ENCODE measurements around the gene SLC38A11. TPM values are rescaled to one million over a fixed set of nuclear protein-coding genes. Genes with fewer than 3 reads are reported as not detected.

Gene SLC38A11
- total and polyA plus RNA-seq, 2 donors (not counting 1 experiment from before 2014, with no cell fraction given) = 0.50 to 1.1 TPM

GRCh38 chr2:164947281-164947680 is 8.0 kb downstream of the SLC38A11 start:
- Histone ChIP-seq H3K36me3 (ENCODE audit: control insufficient read depth, insufficient read depth, low read length) (no peaks in the 10 kb centered on the region), H2AFZ (ENCODE audit: low read length) (no peak overlapping the region), H4K20me1 (ENCODE audit: control insufficient read depth, extremely low read depth, insufficient read depth, low read length) (no peaks in the 10 kb centered on the region), H3K27me3 (ENCODE audit: control insufficient read depth, insufficient read depth, low read length) (peaks cover 3% of the 10 kb centered on the region), H3K9me3 (ENCODE audit: control insufficient read depth, insufficient read depth, low read depth, low read length) (no peaks in the 10 kb centered on the region), H3K4me2 (ENCODE audit: extremely low read depth, insufficient read depth, low read length) (no peak overlapping the region), H3K4me3 (replicated peaks in 1 of 4; ENCODE audit: control extremely low read depth in 1 of 4, insufficient read depth in 1 of 4, low read depth in 3 of 4, low read length in 4 of 4) (no peak overlapping the region), H3K79me2 (ENCODE audit: control insufficient read depth, insufficient read depth, low read length) (no peaks in the 10 kb centered on the region), H3K9ac (ENCODE audit: insufficient read depth, low read length) (no peak overlapping the region), H3K27ac (ENCODE audit: insufficient read depth, low read length) (no peak overlapping the region), H3K4me1 (ENCODE audit: control insufficient read depth, extremely low read depth, insufficient read depth, low read length) (no peaks in the 10 kb centered on the region)
- TF ChIP-seq EZH2 (IDR thresholded peaks at IDR 0.05; ENCODE audit: low read length, missing control alignments) (no peak), CTCF (conservative IDR thresholded peaks at IDR 0.05 in 1 of 2, IDR thresholded peaks at IDR 0.05 in 1 of 2; ENCODE audit: low read depth in 1 of 2, low read length in 2 of 2) (no peak)
- DNase-seq (ENCODE audit: low read depth in 2 of 2) = no peak

- no peaks in the 10 kb centered on the region for H3K9me3 ChIP-seq (ENCODE audit: control insufficient read depth, insufficient read depth, low read depth, low read length)
- H3K27me3 ChIP-seq (ENCODE audit: control insufficient read depth, insufficient read depth, low read length) = no peaks in the 10 kb centered on the region
- no peaks in the 10 kb centered on the region for H3K36me3 ChIP-seq (ENCODE audit: control insufficient read depth, insufficient read depth, low read length)
- TF ChIP-seq EZH2 (IDR thresholded peaks at IDR 0.05; ENCODE audit: low read length, missing control alignments) (no peak), CTCF (conservative IDR thresholded peaks at IDR 0.05 in 1 of 2, IDR thresholded peaks at IDR 0.05 in 1 of 2; ENCODE audit: low read depth in 1 of 2, low read length in 2 of 2) (no peak)
- no peak for DNase-seq (ENCODE audit: low read depth in 2 of 2)
- no peak overlapping the region for H3K27ac ChIP-seq (ENCODE audit: insufficient read depth, low read length)
- no peak overlapping the region for H3K4me3 ChIP-seq (replicated peaks in 1 of 4; ENCODE audit: control extremely low read depth in 1 of 4, insufficient read depth in 1 of 4, low read depth in 3 of 4, low read length in 4 of 4)
- no peak overlapping the region for H2AFZ ChIP-seq (ENCODE audit: low read length)
- no peaks in the 10 kb centered on the region for H3K79me2 ChIP-seq (ENCODE audit: control insufficient read depth, insufficient read depth, low read length)
- no peaks in the 10 kb centered on the region for H4K20me1 ChIP-seq (ENCODE audit: control insufficient read depth, extremely low read depth, insufficient read depth, low read length)
- H3K4me2 ChIP-seq (ENCODE audit: extremely low read depth, insufficient read depth, low read length) = no peak overlapping the region
- H3K9ac ChIP-seq (ENCODE audit: insufficient read depth, low read length) = no peak overlapping the region
- no peaks in the 10 kb centered on the region for H3K4me1 ChIP-seq (ENCODE audit: control insufficient read depth, extremely low read depth, insufficient read depth, low read length)
Observed at GRCh38 chr2:164943289-164943688, 12.0 kb downstream of the SLC38A11 start.

GRCh38 chr2:164937864-164938401 is 17.4 kb downstream of the SLC38A11 start:
- no peaks in the 10 kb centered on the region for H3K79me2 ChIP-seq (ENCODE audit: control insufficient read depth, insufficient read depth, low read length)
- no peaks in the 10 kb centered on the region for H4K20me1 ChIP-seq (ENCODE audit: control insufficient read depth, extremely low read depth, insufficient read depth, low read length)
- no peaks in the 10 kb centered on the region for H3K9me3 ChIP-seq (ENCODE audit: control insufficient read depth, insufficient read depth, low read depth, low read length)
- H3K36me3 ChIP-seq (ENCODE audit: control insufficient read depth, insufficient read depth, low read length) = no peaks in the 10 kb centered on the region
- H3K4me3 ChIP-seq (replicated peaks in 1 of 4; ENCODE audit: control extremely low read depth in 1 of 4, insufficient read depth in 1 of 4, low read depth in 3 of 4, low read length in 4 of 4) = no peak overlapping the region
- H3K4me2 ChIP-seq (ENCODE audit: extremely low read depth, insufficient read depth, low read length) = no peak overlapping the region
- H2AFZ ChIP-seq (ENCODE audit: low read length) = no peak overlapping the region
- TF ChIP-seq CTCF (conservative IDR thresholded peaks at IDR 0.05 in 1 of 2, IDR thresholded peaks at IDR 0.05 in 1 of 2; ENCODE audit: low read depth in 1 of 2, low read length in 2 of 2) = no peak
- TF ChIP-seq EZH2 (IDR thresholded peaks at IDR 0.05; ENCODE audit: low read length, missing control alignments) = no peak
- no peak for DNase-seq (ENCODE audit: low read depth in 2 of 2)
- H3K27me3 ChIP-seq (ENCODE audit: control insufficient read depth, insufficient read depth, low read length) = no peaks in the 10 kb centered on the region
- no peaks in the 10 kb centered on the region for H3K4me1 ChIP-seq (ENCODE audit: control insufficient read depth, extremely low read depth, insufficient read depth, low read length)
- no peak overlapping the region for H3K27ac ChIP-seq (ENCODE audit: insufficient read depth, low read length)
- H3K9ac ChIP-seq (ENCODE audit: insufficient read depth, low read length) = no peak overlapping the region

All from fibroblast of lung (primary cell).